HG03565 (cell line): ENCODE results near the gene OR2G6.
"Not testable (repeated sequence)": the region's sequence is repeated elsewhere in the genome, so short reads cannot be mapped to it uniquely, and the experiment has no call there.

Experiments used
- ATAC-seq: cut with Tn5 transposase; IDR thresholded peaks from one replicate; pipeline ENCODE4 v1.9.1; 2021; ENCODE audit warnings: mild to moderate bottlenecking, moderate library complexity; ENCODE audit not compliant: unreplicated experiment

OR2G6 gene

DNA sequence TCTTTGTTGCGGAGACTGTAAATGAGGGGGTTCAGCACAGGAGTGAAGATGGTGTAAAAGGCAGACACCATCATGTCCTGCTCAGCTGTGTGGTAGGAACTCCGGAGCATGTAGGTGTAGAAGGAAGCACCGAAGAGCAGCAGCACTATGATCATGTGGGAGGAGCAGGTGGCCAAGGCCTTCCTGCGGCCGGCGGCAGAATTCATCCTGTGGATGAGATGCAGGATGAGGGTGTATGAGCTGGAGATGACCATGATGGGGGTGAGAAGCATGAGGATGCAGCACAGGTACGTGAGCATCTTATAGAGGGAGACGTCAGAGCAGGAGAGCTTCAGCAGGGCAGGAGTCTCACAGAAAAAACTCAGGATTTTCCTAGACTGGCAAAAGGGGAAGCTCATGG lies 66.0 kb downstream of the OR2G6 start:
- not testable (repeated sequence) for ATAC-seq

DNA sequence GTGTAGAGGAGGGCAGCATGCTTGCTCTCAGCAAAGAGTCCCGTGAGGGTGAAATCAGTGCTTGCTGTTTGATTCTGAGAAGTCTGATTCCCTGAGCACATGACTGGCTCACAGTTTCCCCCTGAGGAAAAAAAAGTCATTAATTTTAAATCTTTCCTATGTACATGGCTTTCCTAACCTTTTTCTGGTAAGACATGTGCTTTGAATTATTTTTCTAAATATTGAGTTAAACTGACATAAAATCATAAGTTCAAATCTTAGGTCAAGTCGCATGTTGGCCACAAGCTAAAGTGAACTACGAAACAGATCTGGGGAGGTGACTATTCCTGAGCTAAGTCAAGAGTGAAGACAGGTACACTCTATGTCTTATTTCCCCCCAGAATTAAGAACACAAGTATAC lies 66.8 kb downstream of the OR2G6 start, which contains the start of gene OR2T34:
Gene OR2T34, minus strand, starts transcription at position 101 of the 400 bp plus-strand sequence. Its CDS starts 0 bp downstream, at position 101.
- not testable (repeated sequence) for ATAC-seq

DNA sequence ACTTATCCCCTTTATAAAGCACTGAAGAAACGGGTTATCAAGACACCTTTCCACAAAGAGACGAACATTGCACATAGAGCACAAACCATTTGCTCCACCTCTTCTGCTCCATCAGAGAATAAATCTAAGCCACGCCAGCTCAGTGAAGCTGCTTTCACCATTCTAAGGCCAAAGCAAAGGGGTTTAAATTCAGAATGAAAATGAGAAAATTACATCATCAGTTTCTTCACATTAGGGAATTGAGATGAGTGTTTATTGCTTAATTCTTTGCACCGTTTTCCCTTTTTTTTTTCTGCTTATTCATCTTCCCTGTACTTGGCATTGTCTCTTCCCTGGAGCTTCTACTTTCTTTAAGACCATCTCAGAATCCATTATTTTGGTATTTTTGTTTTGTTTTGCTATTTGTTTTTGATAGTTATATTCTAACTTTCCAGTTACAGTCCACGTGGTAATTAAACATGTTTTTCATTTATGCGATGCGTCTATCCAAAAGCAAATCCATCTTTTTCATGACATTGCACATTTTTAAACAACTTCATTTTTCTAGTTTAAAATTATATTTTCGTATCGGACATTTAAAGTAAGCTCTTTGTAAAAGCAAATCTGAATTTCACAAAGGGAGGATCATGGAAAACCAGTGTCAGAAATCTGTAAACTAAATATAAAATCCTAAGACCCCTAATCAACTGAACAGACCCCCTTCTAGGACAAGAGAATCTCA lies 68.5 kb downstream of the OR2G6 start:
- ATAC-seq, result no peak
